ENCODE results near the gene LRIG1. TPM values are rescaled to one million over a fixed set of nuclear protein-coding genes. Genes with fewer than 3 reads are reported as not detected.

Gene LRIG1
- total RNA-seq, 6 experiments from 2014 or later: 15.8 to 23.2 (median 17.8) TPM

- intact Hi-C loops (cut with DNase I): no loop called here
- WGBS (ENCODE audit: insufficient coverage, low coverage, low lambda C conversion rate, missing lambda C conversion rate): 96% methylated on average over 5 of the region's 5 CpGs
- Histone ChIP-seq H3K27me3 (no peaks in the 10 kb centered on the region), H3K9me3 (no peaks in the 10 kb centered on the region), H3K27ac (no peak overlapping the region), H3K4me3 (no peak overlapping the region), H3K36me3 (peaks cover 0 to 51% (median 20%) of the 10 kb centered on the region in 4 donors), H3K4me1 (peaks cover 0 to 14% (median 4%) of the 10 kb centered on the region in 4 donors)
- ATAC-seq (no peak), DNase-seq (no peak)
- TF ChIP-seq CTCF (IDR thresholded peaks at IDR 0.05): peak in 3 of 4 donors; percentile 16 to 29 (median 16)
- no peak for TF ChIP-seq POLR2A (IDR thresholded peaks at IDR 0.05)
Measured at GRCh38 chr3:66378256-66378655, 122.6 kb downstream of the LRIG1 start.

- no peak for ATAC-seq
- intact Hi-C loops (cut with DNase I): no loop called here
- TF ChIP-seq CTCF (IDR thresholded peaks at IDR 0.05): no peak
- no peak for TF ChIP-seq POLR2A (IDR thresholded peaks at IDR 0.05)
- H3K9me3 ChIP-seq: no peaks in the 10 kb centered on the region
- 94% methylated on average over 4 of the region's 5 CpGs for WGBS (ENCODE audit: insufficient coverage, low coverage, low lambda C conversion rate, missing lambda C conversion rate)
- H3K27ac ChIP-seq: no peak overlapping the region
- H3K36me3 ChIP-seq: peaks cover 0 to 47% (median 16%) of the 10 kb centered on the region in 4 donors
- H3K27me3 ChIP-seq: no peaks in the 10 kb centered on the region
- no peak overlapping the region for H3K4me3 ChIP-seq
- H3K4me1 ChIP-seq: peaks cover 0 to 14% (median 4%) of the 10 kb centered on the region in 4 donors
- DNase-seq: no peak
Measured at GRCh38 chr3:66377800-66378199, 123.0 kb downstream of the LRIG1 start.

- Histone ChIP-seq H3K4me3 (no peak overlapping the region), H3K27me3 (no peaks in the 10 kb centered on the region), H3K36me3 (peaks cover 0 to 34% (median 8%) of the 10 kb centered on the region in 4 donors), H3K27ac (peak overlapping the region in 1 of 3 donors; percentile 10), H3K4me1 (peaks cover 0 to 14% (median 4%) of the 10 kb centered on the region in 4 donors), H3K9me3 (no peaks in the 10 kb centered on the region)
- WGBS (ENCODE audit: insufficient coverage, low coverage, low lambda C conversion rate, missing lambda C conversion rate): 38% methylated on average over 2 of the region's 2 CpGs
- DNase-seq (peak in 1 of 3 donors; percentile 82), ATAC-seq (peak; percentile 89 to 93 (median 92))
- intact Hi-C loops (cut with DNase I): no loop called here
- TF ChIP-seq CTCF (IDR thresholded peaks at IDR 0.05) (no peak), POLR2A (IDR thresholded peaks at IDR 0.05) (no peak)
Measured at GRCh38 chr3:66376568-66376967, 124.3 kb downstream of the LRIG1 start.

GRCh38 chr3:66372681-66373350, 128.0 kb downstream of the LRIG1 start:
- H3K36me3 ChIP-seq: no peaks in the 10 kb centered on the region
- ATAC-seq: peak; percentile 47 to 74 (median 68)
- 91% methylated on average over 10 of the region's 18 CpGs for WGBS (ENCODE audit: insufficient coverage, low coverage, low lambda C conversion rate, missing lambda C conversion rate)

More at GRCh38 chr3:66372681-66373350, 128.0 kb downstream of the LRIG1 start:
- no peaks in the 10 kb centered on the region for H3K27me3 ChIP-seq
- H3K4me1 ChIP-seq: peaks cover 0 to 14% (median 4%) of the 10 kb centered on the region in 4 donors
- intact Hi-C loops (cut with DNase I): no loop called here
- no peaks in the 10 kb centered on the region for H3K9me3 ChIP-seq
- DNase-seq: peak in 1 of 3 donors; percentile 45
- no peak overlapping the region for H3K4me3 ChIP-seq
- TF ChIP-seq CTCF (IDR thresholded peaks at IDR 0.05): peak in 3 of 4 donors; percentile 22 to 30 (median 23)
- no peak for TF ChIP-seq POLR2A (IDR thresholded peaks at IDR 0.05)
- no peak overlapping the region for H3K27ac ChIP-seq
